IMR-90 (cell line): ENCODE data around the gene RAP1GAP.

Source experiments
- CEBPB ChIP-seq: IDR thresholded peaks from 2 replicates; pipeline ENCODE4 v1.6.1; 2012; ENCODE audit warnings: low read depth, low read length, improper control_type of control experiment
- CTCF ChIP-seq: conservative IDR thresholded peaks from 2 replicates; pipeline ENCODE4 v1.5.1; 2012; ENCODE audit warnings: mild to moderate bottlenecking, low read depth, low read length, improper control_type of control experiment
- ELK1 ChIP-seq: fragments of 150-350 bp; IDR thresholded peaks from 2 replicates; pipeline ENCODE4 v1.6.1; 2016; ENCODE audit warnings: low read depth, mild to moderate bottlenecking, low read length, moderate library complexity, borderline replicate concordance
- FOS ChIP-seq: fragments of 150-350 bp; IDR thresholded peaks from 2 replicates; pipeline ENCODE4 v1.6.1; 2016; ENCODE audit warnings: low read depth, low read length
- POLR2A ChIP-seq: IDR thresholded peaks from 2 replicates; pipeline ENCODE4 v1.6.1; 2012; ENCODE audit warnings: mild to moderate bottlenecking, low read depth, low read length
- RAD21 ChIP-seq: IDR thresholded peaks from 2 replicates; pipeline ENCODE4 v1.6.1; 2012; ENCODE audit warnings: low read length, improper control_type of control experiment
- RFX5 ChIP-seq: IDR thresholded peaks from 2 replicates; pipeline ENCODE4 v1.8.0; 2012; ENCODE audit warnings: low read depth, mild to moderate bottlenecking, low read length, moderate library complexity
- SMC3 ChIP-seq: fragments of 150-350 bp; IDR thresholded peaks from 2 replicates; pipeline ENCODE4 v1.6.1; 2016; ENCODE audit warnings: low read depth, mild to moderate bottlenecking, antibody characterized with exemption, low read length, moderate library complexity
- USF2 ChIP-seq: fragments of 150-350 bp; IDR thresholded peaks from 2 replicates; pipeline ENCODE4 v1.6.1; 2017; ENCODE audit warnings: mild to moderate bottlenecking, antibody characterized with exemption, low read length, low read depth

- TF ChIP-seq CTCF (no peak), SMC3 (no peak), POLR2A (no peak), RAD21 (no peak), CEBPB (no peak), USF2 (no peak), FOS (no peak), ELK1 (no peak), RFX5 (no peak)
Observed at GRCh38 chr1:21654209-21654608, 14.9 kb downstream of the RAP1GAP start.
